Measurements from ENCODE around the gene DVL1. TPM values are rescaled to one million over a fixed set of nuclear protein-coding genes. Genes with fewer than 3 reads are reported as not detected.

DVL1 gene
- total RNA-seq, 1 donor from 2014 or later: 33.0 TPM

GRCh38 chr1:1355416-1355815 is 6.2 kb upstream of the DVL1 start:
- DNase-seq: no peak

GRCh38 chr1:1354271-1355247 is 5.3 kb upstream of the DVL1 start:
- no peak for DNase-seq

- no peak for DNase-seq
These were observed 4.4 kb upstream of the DVL1 start for GRCh38 chr1:1353389-1354151.

- DNase-seq: no peak
These were observed 3.7 kb upstream of the DVL1 start for GRCh38 chr1:1352786-1353388.

- peak; percentile 64 for DNase-seq
These were observed 2.6 kb upstream of the DVL1 start for GRCh38 chr1:1351511-1352427.

- DNase-seq: no peak
These were observed 580 bp downstream of the DVL1 start for GRCh38 chr1:1348420-1349255.

GRCh38 chr1:1347663-1348419 is 1.4 kb downstream of the DVL1 start:
- no peak for DNase-seq

GRCh38 chr1:1347026-1347595 is 2.1 kb downstream of the DVL1 start:
- DNase-seq: no peak

- DNase-seq: no peak
These were observed 2.7 kb downstream of the DVL1 start for GRCh38 chr1:1346501-1346890.

- no peak for DNase-seq
These were observed 3.2 kb downstream of the DVL1 start for GRCh38 chr1:1345860-1346500.

GRCh38 chr1:1345384-1345783 is 3.8 kb downstream of the DVL1 start:
- no peak for DNase-seq

GRCh38 chr1:1344655-1345361 is 4.4 kb downstream of the DVL1 start:
- no peak for DNase-seq

- no peak for DNase-seq
These were observed 5.3 kb downstream of the DVL1 start for GRCh38 chr1:1343811-1344421.

- no peak for DNase-seq
These were observed 6.6 kb downstream of the DVL1 start for GRCh38 chr1:1342584-1343115.

- DNase-seq: no peak
These were observed 7.1 kb downstream of the DVL1 start for GRCh38 chr1:1342061-1342562.

- no peak for DNase-seq
These were observed 7.6 kb downstream of the DVL1 start for GRCh38 chr1:1341549-1342021.

GRCh38 chr1:1340791-1341548 is 8.2 kb downstream of the DVL1 start:
- no peak for DNase-seq

Data from skin of body (tissue), 2 donors.